A549 (cell line): ENCODE measurements around the gene SLC45A2. TPM values are rescaled to one million over a fixed set of nuclear protein-coding genes. Genes with fewer than 3 reads are reported as not detected.

ENCODE experiments used
- ATAC-seq, 2 experiments: fragments of 200-7000 bp in 1 of 2; fragments of >200 bp in 1 of 2; cut with Nextera tagmentation in 1 of 2; cut with Tn5 transposase in 1 of 2; 3 replicates each; pipeline versions ENCODE4 v1.8.0 to v1.9.1; 2018 to 2020; ENCODE audit warnings: mild to moderate bottlenecking in 1 of 2, moderate library complexity in 1 of 2
- CTCF ChIA-PET: fragments of 300-600 bp; sonication (Branson Sonifier 250); formaldehyde crosslinking; extraction: SDS; loops from one replicate; lab custom pipeline; 2021; ENCODE audit warnings: antibody characterized with exemption, inconsistent platforms; lab: Yijun Ruan, JAX
- POLR2A ChIA-PET: fragments of 350-600 bp; formaldehyde crosslinking; extraction: SDS; loops from one replicate; lab custom pipeline; 2021; ENCODE audit warnings: antibody characterized with exemption, inconsistent platforms; lab: Yijun Ruan, JAX
- DNase-seq, 2 experiments: peaks; one replicate each; pipeline versions ENCODE4 v3.0.0 to v3.0.0-alpha.2; 2011 to 2016; ENCODE audit warnings: low read depth in 1 of 2, low spot score in 1 of 2
- FAIRE-seq: peaks from 2 replicates; lab custom pipeline; 2011; peaks lifted over from hg19 to GRCh38; lab: Jason Lieb, UNC
- H3K27ac ChIP-seq, 2 experiments: fragments of >200 bp; sonication (Bioruptor Twin); formaldehyde crosslinking; 3 replicates each; pipeline ENCODE4 v1.5.1; 2016 to 2017
- H3K4me1 ChIP-seq: fragments of >200 bp; sonication (Bioruptor Twin); formaldehyde crosslinking; 3 replicates; pipeline ENCODE4 v1.6.1; 2016
- H3K4me2 ChIP-seq: fragments of >200 bp; sonication (Bioruptor Twin); formaldehyde crosslinking; 3 replicates; pipeline ENCODE4 v1.6.1; 2016
- H3K4me3 ChIP-seq: fragments of >200 bp; sonication (Bioruptor Twin); formaldehyde crosslinking; 3 replicates; pipeline ENCODE4 v1.5.1; 2016
- H3K9me3 ChIP-seq: fragments of >200 bp; sonication (Bioruptor Twin); formaldehyde crosslinking; 3 replicates; pipeline ENCODE4 v1.6.1; 2016
- CBX8 ChIP-seq: fragments of 200-600 bp; sonication (generic); IDR thresholded peaks from 2 replicates; pipeline ENCODE4 v1.6.1; 2016
- CHD2 ChIP-seq: fragments of 150-350 bp; IDR thresholded peaks from 2 replicates; pipeline ENCODE4 v1.6.1; 2014; ENCODE audit warnings: low read length; ENCODE audit not compliant: partially characterized antibody
- CHD4 ChIP-seq: fragments of 200-600 bp; sonication (generic); IDR thresholded peaks from 2 replicates; pipeline ENCODE4 v1.6.1; 2016; ENCODE audit warnings: antibody characterized with exemption, mild to moderate bottlenecking, borderline replicate concordance
- EHF ChIP-seq: fragments of 250-450 bp; sonication (Bioruptor Pico); IDR thresholded peaks from 2 replicates; pipeline ENCODE4 v1.5.0; 2020; ENCODE audit warnings: mild to moderate bottlenecking
- EHMT2 ChIP-seq: fragments of 200-600 bp; sonication (generic); IDR thresholded peaks from 2 replicates; pipeline ENCODE4 v1.6.1; 2016; ENCODE audit warnings: antibody characterized with exemption, low read depth, mild to moderate bottlenecking, moderate library complexity
- KDM1A ChIP-seq: fragments of 200-600 bp; sonication (generic); IDR thresholded peaks from 2 replicates; pipeline ENCODE4 v1.6.1; 2016; ENCODE audit warnings: low read depth, mild to moderate bottlenecking
- MAFK ChIP-seq: fragments of 450-650 bp; IDR thresholded peaks from 2 replicates; pipeline ENCODE4 v1.6.1; 2014; ENCODE audit not compliant: partially characterized antibody
- MYC ChIP-seq: IDR thresholded peaks from 2 replicates; pipeline ENCODE4 v1.6.1; 2012; ENCODE audit warnings: mild to moderate bottlenecking, inconsistent platforms, low read length, improper control_type of control experiment, borderline replicate concordance
- NPAS2 ChIP-seq: fragments of 250-450 bp; sonication (Bioruptor Pico); IDR thresholded peaks from 2 replicates; pipeline ENCODE4 v1.8.0; 2022; ENCODE audit warnings: mild to moderate bottlenecking, moderate library complexity, borderline replicate concordance
- NR3C1 ChIP-seq: fragments of >200 bp; sonication (Bioruptor Twin); formaldehyde crosslinking; IDR thresholded peaks from 3 replicates; pipeline ENCODE4 v1.6.1; 2017
- RNF2 ChIP-seq: fragments of 200-600 bp; sonication (generic); IDR thresholded peaks from 2 replicates; pipeline ENCODE4 v1.6.1; 2016; ENCODE audit warnings: low read depth, mild to moderate bottlenecking, antibody characterized with exemption, moderate library complexity, borderline replicate concordance
- SMC3 ChIP-seq: fragments of >200 bp; sonication (Bioruptor Twin); formaldehyde crosslinking; IDR thresholded peaks from 3 replicates; pipeline ENCODE4 v1.6.1; 2018; ENCODE audit warnings: inconsistent platforms
- SREBF2 ChIP-seq: fragments of 450-650 bp; IDR thresholded peaks from 2 replicates; pipeline ENCODE4 v1.6.1; 2014; ENCODE audit warnings: mild to moderate bottlenecking, moderate library complexity
- TFCP2L1 ChIP-seq: fragments of 250-450 bp; sonication (Bioruptor Pico); IDR thresholded peaks from 2 replicates; pipeline ENCODE4 v1.5.0; 2021; ENCODE audit warnings: mild to moderate bottlenecking
- ZNF302 ChIP-seq: fragments of 250-450 bp; sonication (Bioruptor Pico); IDR thresholded peaks from 2 replicates; pipeline ENCODE4 v1.9.0; 2021; ENCODE audit warnings: inconsistent platforms, mild to moderate bottlenecking, moderate library complexity
- ZSCAN20 ChIP-seq: fragments of 250-450 bp; sonication (Bioruptor Pico); IDR thresholded peaks from 2 replicates; pipeline ENCODE4 v1.8.0; 2022; ENCODE audit warnings: mild to moderate bottlenecking, moderate library complexity
- WGBS: methylation state at CpG from one replicate; pipeline ENCODE4 v1.1.6; 2017; ENCODE audit errors: missing lambda C conversion rate; 5-methylcytosine and 5-hydroxymethylcytosine counted together
- polyA plus RNA-seq, 4 experiments: library from polyadenylated mRNA; depleted of rRNA in 3 of 4; stranded (reverse); fragments of >200 nt; fragmentation: RNase III in 1 of 4; extraction: RNeasy Plus Mini Kit Qiagen cat#74134 plus additional on column Dnase treatment in 1 of 4; gene quantifications; 2 replicates in 3 of 4; 3 replicates in 1 of 4; pipeline ENCODE4 v1.2.3, GENCODE V29; 2011 to 2017
- TF ChIP-seq, protein P1 (sequence below): fragments of 150-350 bp; IDR thresholded peaks from 2 replicates; pipeline ENCODE4 v1.6.1; 2014; ENCODE audit warnings: low read depth, mild to moderate bottlenecking, low read length
- TF ChIP-seq, protein P2 (sequence below): IDR thresholded peaks from 2 replicates; pipeline ENCODE4 v1.6.1; 2012
- TF ChIP-seq, protein P3 (sequence below): fragments of 250-450 bp; sonication (Bioruptor Pico); IDR thresholded peaks from 2 replicates; pipeline ENCODE4 v1.5.0; 2021; ENCODE audit warnings: mild to moderate bottlenecking, moderate library complexity, borderline replicate concordance
- TF ChIP-seq, protein P4 (sequence below): IDR thresholded peaks from 2 replicates; pipeline ENCODE4 v1.6.1; 2012
- TF ChIP-seq, protein P5 (sequence below): fragments of >200 bp; sonication (Bioruptor Twin); formaldehyde crosslinking; IDR thresholded peaks from 2 replicates; pipeline ENCODE4 v1.6.1; 2016
- TF ChIP-seq, protein P6 (sequence below): fragments of 450-650 bp; IDR thresholded peaks from 2 replicates; pipeline ENCODE4 v1.6.1; 2014; ENCODE audit warnings: antibody characterized with exemption
- TF ChIP-seq, protein P7 (sequence below): fragments of >200 bp; sonication (Bioruptor Twin); formaldehyde crosslinking; IDR thresholded peaks from 3 replicates; pipeline ENCODE4 v1.5.1; 2016

Gene SLC45A2
- polyA plus RNA-seq, 2 of the 4 experiments (the other 2 are of a cell fraction) = not detected

DNA sequence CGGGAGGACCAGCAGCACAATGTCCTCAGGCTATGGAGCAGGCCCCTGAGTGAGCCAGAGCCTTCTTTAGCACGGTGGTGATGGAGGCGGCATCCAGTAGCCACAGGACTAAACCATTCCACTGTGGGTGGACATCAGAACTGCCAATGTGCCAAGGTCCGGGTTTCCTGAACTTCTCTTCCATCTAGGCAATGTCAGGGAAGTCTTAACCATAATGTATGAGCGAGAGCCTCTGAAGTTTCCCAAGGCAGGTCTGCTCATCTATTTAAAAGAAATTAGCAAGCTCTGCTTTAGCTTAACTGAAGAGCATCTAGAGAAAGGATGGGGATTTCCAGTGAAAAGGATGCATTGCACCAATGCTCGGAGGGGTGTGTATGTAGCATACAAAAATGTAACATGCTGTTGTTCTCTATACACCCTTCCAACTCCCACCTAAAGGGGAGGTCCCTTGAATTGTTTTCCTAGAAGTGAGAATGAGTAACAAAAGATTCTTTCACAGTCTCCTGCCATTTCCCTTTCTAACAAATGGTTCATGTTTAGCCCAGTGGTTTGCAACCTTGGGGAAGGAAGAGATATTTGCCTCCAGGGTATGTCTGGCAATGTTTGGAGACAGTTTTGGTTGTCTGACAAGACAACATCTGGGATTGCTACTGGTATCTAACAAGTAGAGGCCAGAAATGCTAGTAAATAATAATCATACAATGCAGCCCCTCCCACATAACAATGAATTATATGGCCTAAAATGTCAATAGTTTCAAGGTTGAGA lies 54.4 kb downstream of the SLC45A2 start (continued):
- TF ChIP-seq EHF (CRISPR knock-in tag) (no peak), TFCP2L1 (CRISPR knock-in tag) (no peak)

DNA sequence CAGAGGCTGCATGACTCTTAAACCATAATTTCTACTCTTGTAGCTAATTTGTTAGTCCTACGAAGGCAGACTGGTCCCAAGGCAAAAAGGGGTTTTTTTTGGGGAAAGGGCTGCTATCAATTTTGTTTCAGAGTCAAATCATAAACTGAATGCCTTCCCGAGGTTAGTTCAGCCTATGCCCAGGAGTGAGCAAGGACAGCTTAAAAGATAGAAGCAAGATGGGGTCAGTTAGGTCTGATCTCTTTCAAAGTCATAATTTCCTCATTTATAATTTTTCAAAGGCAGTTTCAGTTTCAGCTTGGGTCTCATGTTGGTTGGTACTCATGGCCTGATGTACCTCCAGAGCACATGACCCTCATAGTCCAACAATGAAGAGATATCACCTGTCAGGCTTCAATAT lies 56.2 kb downstream of the SLC45A2 start:
- no peak for FAIRE-seq
- TF ChIP-seq, protein P1, sequence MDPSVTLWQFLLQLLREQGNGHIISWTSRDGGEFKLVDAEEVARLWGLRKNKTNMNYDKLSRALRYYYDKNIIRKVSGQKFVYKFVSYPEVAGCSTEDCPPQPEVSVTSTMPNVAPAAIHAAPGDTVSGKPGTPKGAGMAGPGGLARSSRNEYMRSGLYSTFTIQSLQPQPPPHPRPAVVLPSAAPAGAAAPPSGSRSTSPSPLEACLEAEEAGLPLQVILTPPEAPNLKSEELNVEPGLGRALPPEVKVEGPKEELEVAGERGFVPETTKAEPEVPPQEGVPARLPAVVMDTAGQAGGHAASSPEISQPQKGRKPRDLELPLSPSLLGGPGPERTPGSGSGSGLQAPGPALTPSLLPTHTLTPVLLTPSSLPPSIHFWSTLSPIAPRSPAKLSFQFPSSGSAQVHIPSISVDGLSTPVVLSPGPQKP = no peak
- TF ChIP-seq ZNF302 (CRISPR knock-in tag) = no peak
- TF ChIP-seq, protein P2, sequence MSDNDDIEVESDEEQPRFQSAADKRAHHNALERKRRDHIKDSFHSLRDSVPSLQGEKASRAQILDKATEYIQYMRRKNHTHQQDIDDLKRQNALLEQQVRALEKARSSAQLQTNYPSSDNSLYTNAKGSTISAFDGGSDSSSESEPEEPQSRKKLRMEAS = no peak
- no peak for TF ChIP-seq CBX8
- TF ChIP-seq SMC3 = no peak
- TF ChIP-seq MAFK = no peak
- TF ChIP-seq, protein P3, sequence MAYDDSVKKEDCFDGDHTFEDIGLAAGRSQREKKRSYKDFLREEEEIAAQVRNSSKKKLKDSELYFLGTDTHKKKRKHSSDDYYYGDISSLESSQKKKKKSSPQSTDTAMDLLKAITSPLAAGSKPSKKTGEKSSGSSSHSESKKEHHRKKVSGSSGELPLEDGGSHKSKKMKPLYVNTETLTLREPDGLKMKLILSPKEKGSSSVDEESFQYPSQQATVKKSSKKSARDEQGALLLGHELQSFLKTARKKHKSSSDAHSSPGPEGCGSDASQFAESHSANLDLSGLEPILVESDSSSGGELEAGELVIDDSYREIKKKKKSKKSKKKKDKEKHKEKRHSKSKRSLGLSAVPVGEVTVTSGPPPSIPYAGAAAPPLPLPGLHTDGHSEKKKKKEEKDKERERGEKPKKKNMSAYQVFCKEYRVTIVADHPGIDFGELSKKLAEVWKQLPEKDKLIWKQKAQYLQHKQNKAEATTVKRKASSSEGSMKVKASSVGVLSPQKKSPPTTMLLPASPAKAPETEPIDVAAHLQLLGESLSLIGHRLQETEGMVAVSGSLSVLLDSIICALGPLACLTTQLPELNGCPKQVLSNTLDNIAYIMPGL (CRISPR knock-in tag) = no peak
- TF ChIP-seq, protein P4, sequence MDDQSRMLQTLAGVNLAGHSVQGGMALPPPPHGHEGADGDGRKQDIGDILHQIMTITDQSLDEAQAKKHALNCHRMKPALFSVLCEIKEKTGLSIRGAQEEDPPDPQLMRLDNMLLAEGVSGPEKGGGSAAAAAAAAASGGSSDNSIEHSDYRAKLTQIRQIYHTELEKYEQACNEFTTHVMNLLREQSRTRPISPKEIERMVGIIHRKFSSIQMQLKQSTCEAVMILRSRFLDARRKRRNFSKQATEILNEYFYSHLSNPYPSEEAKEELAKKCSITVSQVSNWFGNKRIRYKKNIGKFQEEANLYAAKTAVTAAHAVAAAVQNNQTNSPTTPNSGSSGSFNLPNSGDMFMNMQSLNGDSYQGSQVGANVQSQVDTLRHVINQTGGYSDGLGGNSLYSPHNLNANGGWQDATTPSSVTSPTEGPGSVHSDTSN = no peak
- TF ChIP-seq EHMT2 = no peak
- TF ChIP-seq, protein P5, sequence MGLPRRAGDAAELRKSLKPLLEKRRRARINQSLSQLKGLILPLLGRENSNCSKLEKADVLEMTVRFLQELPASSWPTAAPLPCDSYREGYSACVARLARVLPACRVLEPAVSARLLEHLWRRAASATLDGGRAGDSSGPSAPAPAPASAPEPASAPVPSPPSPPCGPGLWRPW = no peak
- TF ChIP-seq, protein P6, sequence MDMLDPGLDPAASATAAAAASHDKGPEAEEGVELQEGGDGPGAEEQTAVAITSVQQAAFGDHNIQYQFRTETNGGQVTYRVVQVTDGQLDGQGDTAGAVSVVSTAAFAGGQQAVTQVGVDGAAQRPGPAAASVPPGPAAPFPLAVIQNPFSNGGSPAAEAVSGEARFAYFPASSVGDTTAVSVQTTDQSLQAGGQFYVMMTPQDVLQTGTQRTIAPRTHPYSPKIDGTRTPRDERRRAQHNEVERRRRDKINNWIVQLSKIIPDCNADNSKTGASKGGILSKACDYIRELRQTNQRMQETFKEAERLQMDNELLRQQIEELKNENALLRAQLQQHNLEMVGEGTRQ = no peak
- no peak for TF ChIP-seq CHD4
- TF ChIP-seq, all 56 proteins: peak for 0
- DNase-seq = no peak
- H3K27ac ChIP-seq = no peak overlapping the region
- ChIA-PET POLR2A (no interaction called here), CTCF (interaction anchor here (1.2 kb wide), 1 partner anchor 49 kb away, joined by 3 read pairs; no protein-coding TSS in a partner anchor)
- no peak overlapping the region for H3K4me3 ChIP-seq
- no peaks in the 10 kb centered on the region for H3K4me1 ChIP-seq
- 35% methylated on average over 2 of the region's 2 CpGs for WGBS
- ATAC-seq = no peak
- no peak overlapping the region for H3K4me2 ChIP-seq
- H3K9me3 ChIP-seq = no peaks in the 10 kb centered on the region

DNA sequence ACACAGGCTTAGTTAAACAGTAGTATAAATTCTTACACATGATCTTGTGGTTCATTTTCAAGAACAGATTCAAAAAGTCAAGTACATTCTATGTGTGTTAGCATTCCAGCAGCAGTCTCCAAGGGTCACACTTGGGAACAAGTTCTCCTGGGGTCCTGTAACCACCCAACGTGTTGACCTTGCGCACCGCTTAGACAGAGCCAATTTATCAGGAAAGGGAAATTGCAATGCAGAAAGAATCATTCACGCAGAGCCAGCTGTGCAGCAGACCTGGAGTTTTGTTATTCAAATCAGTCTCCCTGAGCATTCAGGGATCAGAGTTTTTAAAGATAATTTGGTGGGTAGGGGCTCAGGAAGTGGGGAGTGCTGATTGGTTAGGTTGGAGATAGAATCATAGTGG lies 56.8 kb downstream of the SLC45A2 start:
- no peaks in the 10 kb centered on the region for H3K9me3 ChIP-seq
- 86% methylated on average over 4 of the region's 4 CpGs for WGBS
- H3K4me3 ChIP-seq = no peak overlapping the region
- DNase-seq = no peak
- H3K4me2 ChIP-seq = no peak overlapping the region
- TF ChIP-seq, protein P1 = no peak
- TF ChIP-seq KDM1A (no peak), SMC3 (no peak), CHD2 (no peak), NR3C1 (no peak), NPAS2 (CRISPR knock-in tag) (no peak), RNF2 (no peak), EHMT2 (no peak), SREBF2 (no peak), MAFK (no peak), MYC (no peak), CBX8 (no peak), ZSCAN20 (no peak)
- TF ChIP-seq, protein P7, sequence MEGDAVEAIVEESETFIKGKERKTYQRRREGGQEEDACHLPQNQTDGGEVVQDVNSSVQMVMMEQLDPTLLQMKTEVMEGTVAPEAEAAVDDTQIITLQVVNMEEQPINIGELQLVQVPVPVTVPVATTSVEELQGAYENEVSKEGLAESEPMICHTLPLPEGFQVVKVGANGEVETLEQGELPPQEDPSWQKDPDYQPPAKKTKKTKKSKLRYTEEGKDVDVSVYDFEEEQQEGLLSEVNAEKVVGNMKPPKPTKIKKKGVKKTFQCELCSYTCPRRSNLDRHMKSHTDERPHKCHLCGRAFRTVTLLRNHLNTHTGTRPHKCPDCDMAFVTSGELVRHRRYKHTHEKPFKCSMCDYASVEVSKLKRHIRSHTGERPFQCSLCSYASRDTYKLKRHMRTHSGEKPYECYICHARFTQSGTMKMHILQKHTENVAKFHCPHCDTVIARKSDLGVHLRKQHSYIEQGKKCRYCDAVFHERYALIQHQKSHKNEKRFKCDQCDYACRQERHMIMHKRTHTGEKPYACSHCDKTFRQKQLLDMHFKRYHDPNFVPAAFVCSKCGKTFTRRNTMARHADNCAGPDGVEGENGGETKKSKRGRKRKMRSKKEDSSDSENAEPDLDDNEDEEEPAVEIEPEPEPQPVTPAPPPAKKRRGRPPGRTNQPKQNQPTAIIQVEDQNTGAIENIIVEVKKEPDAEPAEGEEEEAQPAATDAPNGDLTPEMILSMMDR = no peak
- TF ChIP-seq, protein P2 = no peak
- TF ChIP-seq, all 56 proteins: peak for 0
- CTCF ChIA-PET = interaction anchor here (1.2 kb wide), 1 partner anchor 50 kb away, joined by 3 read pairs; no protein-coding TSS in a partner anchor
- ATAC-seq = no peak
- POLR2A ChIA-PET = no interaction called here
- Histone ChIP-seq H3K4me1 (no peaks in the 10 kb centered on the region), H3K27ac (no peak overlapping the region)
- FAIRE-seq = no peak
